ENCODE measurements around the gene PRKG1. TPM values are rescaled to one million over a fixed set of nuclear protein-coding genes. Genes with fewer than 3 reads are reported as not detected.

The PRKG1 gene
- polyA plus RNA-seq, 1 donor (not counting 4 experiments of a cell fraction or from before 2014, with no cell fraction given): 0.24 TPM

- dilution Hi-C loops (cut with MboI; ENCODE audit: extremely low pct_ligation_motif_present, low sequenced_read_pairs): no loop called here
- DNase-seq (ENCODE audit: low read depth, low spot score) (no peak), FAIRE-seq (no peak)
- Histone ChIP-seq H3K27me3 (ENCODE audit: control insufficient read depth, extremely low read depth, insufficient read depth, low read length) (peaks cover 7% of the 10 kb centered on the region), H4K20me1 (ENCODE audit: control insufficient read depth, extremely low read depth, insufficient read depth, low read length) (no peaks in the 10 kb centered on the region), H2AFZ (ENCODE audit: control insufficient read depth, low read length) (no peak overlapping the region), H3K4me1 (ENCODE audit: control insufficient read depth, extremely low read depth, insufficient read depth, low read length) (no peaks in the 10 kb centered on the region), H3K79me2 (ENCODE audit: control insufficient read depth, insufficient read depth, low read length) (no peaks in the 10 kb centered on the region), H3K27ac (ENCODE audit: control insufficient read depth, insufficient read depth, low read length) (no peak overlapping the region), H3K4me2 (ENCODE audit: control insufficient read depth, extremely low read depth, insufficient read depth, low read depth, low read length) (no peak overlapping the region), H3K9me1 (ENCODE audit: control insufficient read depth, extremely low read depth, insufficient read depth, low read length) (no peaks in the 10 kb centered on the region), H3K4me3 (ENCODE audit: control insufficient read depth in 2 of 3, extremely low read depth in 1 of 3, insufficient read depth in 2 of 3, low read depth in 1 of 3, low read length in 3 of 3) (no peak overlapping the region), H3K9ac (ENCODE audit: control insufficient read depth, extremely low read depth, insufficient read depth, low read length) (no peak overlapping the region), H3K36me3 (ENCODE audit: control insufficient read depth in 2 of 2, extremely low read depth in 1 of 2, insufficient read depth in 2 of 2, low read length in 2 of 2) (no peaks in the 10 kb centered on the region), H3K9me3 (ENCODE audit: control insufficient read depth, low read depth, low read length) (no peaks in the 10 kb centered on the region)
- TF ChIP-seq CTCF (optimal IDR thresholded peaks at IDR 0.05 in 1 of 3, IDR thresholded peaks at IDR 0.05 in 1 of 3, conservative IDR thresholded peaks at IDR 0.05 in 1 of 3; ENCODE audit: extremely low read depth in 1 of 3, insufficient read depth in 2 of 3, low read length in 3 of 3): no peak
Observed at GRCh38 chr10:51083356-51083853, 9.1 kb downstream of the PRKG1 start.

GRCh38 chr10:51085204-51085603 is 10.9 kb downstream of the PRKG1 start:
- H3K79me2 ChIP-seq (ENCODE audit: control insufficient read depth, insufficient read depth, low read length): no peaks in the 10 kb centered on the region
- H3K4me1 ChIP-seq (ENCODE audit: control insufficient read depth, extremely low read depth, insufficient read depth, low read length): no peaks in the 10 kb centered on the region
- no peaks in the 10 kb centered on the region for H3K9me1 ChIP-seq (ENCODE audit: control insufficient read depth, extremely low read depth, insufficient read depth, low read length)
- H3K27ac ChIP-seq (ENCODE audit: control insufficient read depth, insufficient read depth, low read length): no peak overlapping the region
- no peak overlapping the region for H3K4me3 ChIP-seq (ENCODE audit: control insufficient read depth in 2 of 3, extremely low read depth in 1 of 3, insufficient read depth in 2 of 3, low read depth in 1 of 3, low read length in 3 of 3)
- H3K27me3 ChIP-seq (ENCODE audit: control insufficient read depth, extremely low read depth, insufficient read depth, low read length): peaks cover 7% of the 10 kb centered on the region
- no peak overlapping the region for H2AFZ ChIP-seq (ENCODE audit: control insufficient read depth, low read length)
- H4K20me1 ChIP-seq (ENCODE audit: control insufficient read depth, extremely low read depth, insufficient read depth, low read length): no peaks in the 10 kb centered on the region
- H3K4me2 ChIP-seq (ENCODE audit: control insufficient read depth, extremely low read depth, insufficient read depth, low read depth, low read length): no peak overlapping the region
- no peak overlapping the region for H3K9ac ChIP-seq (ENCODE audit: control insufficient read depth, extremely low read depth, insufficient read depth, low read length)
- no peaks in the 10 kb centered on the region for H3K36me3 ChIP-seq (ENCODE audit: control insufficient read depth in 2 of 2, extremely low read depth in 1 of 2, insufficient read depth in 2 of 2, low read length in 2 of 2)
- DNase-seq (ENCODE audit: low read depth, low spot score) (no peak), FAIRE-seq (no peak)
- no peak for TF ChIP-seq CTCF (optimal IDR thresholded peaks at IDR 0.05 in 1 of 3, IDR thresholded peaks at IDR 0.05 in 1 of 3, conservative IDR thresholded peaks at IDR 0.05 in 1 of 3; ENCODE audit: extremely low read depth in 1 of 3, insufficient read depth in 2 of 3, low read length in 3 of 3)
- TF ChIP-seq EZH2 (IDR thresholded peaks at IDR 0.05; ENCODE audit: low read length): no peak
- dilution Hi-C loops (cut with MboI; ENCODE audit: extremely low pct_ligation_motif_present, low sequenced_read_pairs): no loop called here
- no peaks in the 10 kb centered on the region for H3K9me3 ChIP-seq (ENCODE audit: control insufficient read depth, low read depth, low read length)

Data from keratinocyte (primary cell).